ENCODE measurements around the gene DYNLT4. TPM values are rescaled to one million over a fixed set of nuclear protein-coding genes. Genes with fewer than 3 reads are reported as not detected.

Gene DYNLT4
- total and polyA plus RNA-seq, 2 of the 13 experiments (the other 11 are each of a cell fraction or from before 2014, with no cell fraction given) = 0.77 TPM; not detected in 1

GRCh38 chr1:44776730-44777068 is 30.5 kb downstream of the DYNLT4 start:
- no peak for DNase-seq (ENCODE audit: low spot score)
- Histone ChIP-seq H2AFZ (ENCODE audit: low read length) (no peak overlapping the region), H4K20me1 (ENCODE audit: insufficient read depth, low read length) (peaks cover 36% of the 10 kb centered on the region), H3K36me3 (replicated peaks in 1 of 2; ENCODE audit: control insufficient read depth in 1 of 2, insufficient read depth in 2 of 2, low read length in 2 of 2) (peaks cover 12 to 24% of the 10 kb centered on the region in 2 experiments), H3K9ac (ENCODE audit: insufficient read depth, low read depth, low read length) (peak overlapping the region; percentile 91), H3K4me3 (replicated peaks in 1 of 3; ENCODE audit: insufficient read depth in 1 of 3, low read depth in 2 of 3, low read length in 3 of 3) (peak overlapping the region; percentile 84 to 97 (median 96)), H3K4me2 (ENCODE audit: low read depth, low read length) (peak overlapping the region; percentile 95), H3K27ac (ENCODE audit: extremely low read length, insufficient read depth, low read length) (peak overlapping the region; percentile 81), H3K9me3 (ENCODE audit: low read length) (no peaks in the 10 kb centered on the region), H3K27me3 (ENCODE audit: control insufficient read depth in 1 of 2, insufficient read depth in 2 of 2, low read length in 2 of 2) (no peaks in the 10 kb centered on the region; a peak in 1 of 5 replicates), H3K79me2 (ENCODE audit: insufficient read depth, low read length) (peaks cover 35% of the 10 kb centered on the region), H3K4me1 (ENCODE audit: insufficient read depth, low read length) (peaks cover 30% of the 10 kb centered on the region)
- ATAC-seq = no peak
- 16% methylated on average over 12 of the region's 12 CpGs for WGBS (ENCODE audit: low lambda C conversion rate)
- in situ Hi-C loops (cut with HindIII; ENCODE audit: extremely low pct_ligation_motif_present, low pct_unique_long_range_greater_than_20kb) (no loop called here), intact Hi-C loops (cut with micrococcal nuclease; ENCODE audit: unreplicated experiment) (no loop called here)
- POLR2A ChIA-PET = interaction anchor here (1.1 to 4.0 kb wide), 15 partner anchors 7 to 774 kb away, joined by 3 to 47 read pairs (median 16); partner anchors contain the start of genes AKR1A1, BEST4, BTBD19 and DYNLT4
- BruUV-seq (replicated peaks) = no TSS peak
- CTCF ChIA-PET (ENCODE audit: low intra/inter-chr PET ratio, low total read pairs) = no interaction called here
- FAIRE-seq = no peak
- TF ChIP-seq GFI1 (CRISPR knock-in tag; IDR thresholded peaks at IDR 0.05; ENCODE audit: borderline replicate concordance) = 0 out of 2 replicates have a peak, but pooled peaks have one; percentile 34
- peak; percentile 8; the same call in 1 of the 2 replicates for TF ChIP-seq SAP130 (CRISPR knock-in tag; IDR thresholded peaks at IDR 0.05; ENCODE audit: low read depth)
- peak; percentile 5 for TF ChIP-seq AGO2 (optimal IDR thresholded peaks at IDR 0.05; ENCODE audit: low read depth, low read length)
- TF ChIP-seq ZNF33A (CRISPR knock-in tag; IDR thresholded peaks at IDR 0.05; ENCODE audit: borderline replicate concordance) = no peak
- TF ChIP-seq PRMT3 (CRISPR knock-in tag; IDR thresholded peaks at IDR 0.05; ENCODE audit: borderline replicate concordance, low read depth) = no peak
- no peak for TF ChIP-seq ZNF816 (CRISPR knock-in tag; IDR thresholded peaks at IDR 0.05; ENCODE audit: borderline replicate concordance)
- no peak for TF ChIP-seq ATF7-NPFF (CRISPR knock-in tag; IDR thresholded peaks at IDR 0.05; ENCODE audit: low read depth)
- TF ChIP-seq SOX13 (IDR thresholded peaks at IDR 0.05) = no peak
- no peak for TF ChIP-seq SOX13 (CRISPR knock-in tag; conservative IDR thresholded peaks at IDR 0.05 in 1 of 2, IDR thresholded peaks at IDR 0.05 in 1 of 2)
- TF ChIP-seq MLLT10 (CRISPR knock-in tag; IDR thresholded peaks at IDR 0.05) = no peak
- TF ChIP-seq RFXANK (CRISPR knock-in tag; IDR thresholded peaks at IDR 0.05) = no peak
- TF ChIP-seq, protein P1, sequence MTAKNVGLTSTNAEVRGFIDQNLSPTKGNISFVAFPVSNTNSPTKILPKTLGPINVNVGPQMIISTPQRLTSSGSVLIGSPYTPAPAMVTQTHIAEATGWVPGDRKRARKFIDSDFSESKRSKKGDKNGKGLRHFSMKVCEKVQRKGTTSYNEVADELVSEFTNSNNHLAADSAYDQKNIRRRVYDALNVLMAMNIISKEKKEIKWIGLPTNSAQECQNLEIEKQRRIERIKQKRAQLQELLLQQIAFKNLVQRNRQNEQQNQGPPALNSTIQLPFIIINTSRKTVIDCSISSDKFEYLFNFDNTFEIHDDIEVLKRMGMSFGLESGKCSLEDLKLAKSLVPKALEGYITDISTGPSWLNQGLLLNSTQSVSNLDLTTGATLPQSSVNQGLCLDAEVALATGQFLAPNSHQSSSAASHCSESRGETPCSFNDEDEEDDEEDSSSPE (CRISPR knock-in tag; IDR thresholded peaks at IDR 0.05) = no peak
- TF ChIP-seq ZNF616 (CRISPR knock-in tag; IDR thresholded peaks at IDR 0.05; ENCODE audit: low read depth) = no peak
- no peak for TF ChIP-seq ZNF562 (CRISPR knock-in tag; IDR thresholded peaks at IDR 0.05; ENCODE audit: borderline replicate concordance)
- TF ChIP-seq ZNF557 (CRISPR knock-in tag; IDR thresholded peaks at IDR 0.05) = no peak
- TF ChIP-seq, protein P2, sequence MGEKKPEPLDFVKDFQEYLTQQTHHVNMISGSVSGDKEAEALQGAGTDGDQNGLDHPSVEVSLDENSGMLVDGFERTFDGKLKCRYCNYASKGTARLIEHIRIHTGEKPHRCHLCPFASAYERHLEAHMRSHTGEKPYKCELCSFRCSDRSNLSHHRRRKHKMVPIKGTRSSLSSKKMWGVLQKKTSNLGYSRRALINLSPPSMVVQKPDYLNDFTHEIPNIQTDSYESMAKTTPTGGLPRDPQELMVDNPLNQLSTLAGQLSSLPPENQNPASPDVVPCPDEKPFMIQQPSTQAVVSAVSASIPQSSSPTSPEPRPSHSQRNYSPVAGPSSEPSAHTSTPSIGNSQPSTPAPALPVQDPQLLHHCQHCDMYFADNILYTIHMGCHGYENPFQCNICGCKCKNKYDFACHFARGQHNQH (CRISPR knock-in tag; IDR thresholded peaks at IDR 0.05) = no peak
- TF ChIP-seq ZNF782 (CRISPR knock-in tag; IDR thresholded peaks at IDR 0.05; ENCODE audit: borderline replicate concordance) = no peak
- no peak for TF ChIP-seq ZNF224 (CRISPR knock-in tag; IDR thresholded peaks at IDR 0.05)
- no peak for TF ChIP-seq SATB2 (CRISPR knock-in tag; IDR thresholded peaks at IDR 0.05)
- 0 out of 2 replicates have a peak, but pooled peaks have one; percentile 44 for TF ChIP-seq ETV6 (CRISPR knock-in tag; conservative IDR thresholded peaks at IDR 0.05)
- TF ChIP-seq ZNF672 (CRISPR knock-in tag; IDR thresholded peaks at IDR 0.05) = no peak
- 0 out of 2 replicates have a peak, but pooled peaks have one; percentile 19 for TF ChIP-seq ZNF558 (CRISPR knock-in tag; IDR thresholded peaks at IDR 0.05; ENCODE audit: borderline replicate concordance)
- no peak for TF ChIP-seq ASH2L (IDR thresholded peaks at IDR 0.05; ENCODE audit: insufficient read length, low read depth, low read length)
